ENCODE measurements around the gene ZNF101. TPM values are rescaled to one million over a fixed set of nuclear protein-coding genes. Genes with fewer than 3 reads are reported as not detected.

Gene ZNF101
- total and polyA plus RNA-seq, 2 donors (not counting 1 experiment from before 2014, with no cell fraction given) = 4.4 to 5.4 TPM

GRCh38 chr19:19630426-19630825, 38.2 kb upstream of the ZNF101 start:
- no peak overlapping the region for H2AFZ ChIP-seq (ENCODE audit: low read length)
- no peak for DNase-seq (ENCODE audit: low read depth in 2 of 2)
- peaks cover 12% of the 10 kb centered on the region for H3K36me3 ChIP-seq (ENCODE audit: control insufficient read depth, insufficient read depth, low read length)
- H3K27ac ChIP-seq (ENCODE audit: insufficient read depth, low read length) = no peak overlapping the region
- TF ChIP-seq EZH2 (IDR thresholded peaks at IDR 0.05; ENCODE audit: low read length, missing control alignments) (no peak), CTCF (conservative IDR thresholded peaks at IDR 0.05 in 1 of 2, IDR thresholded peaks at IDR 0.05 in 1 of 2; ENCODE audit: low read depth in 1 of 2, low read length in 2 of 2) (no peak)
- no peaks in the 10 kb centered on the region for H3K4me1 ChIP-seq (ENCODE audit: control insufficient read depth, extremely low read depth, insufficient read depth, low read length)
- no peaks in the 10 kb centered on the region for H3K9me3 ChIP-seq (ENCODE audit: control insufficient read depth, insufficient read depth, low read depth, low read length)
- no peak overlapping the region for H3K9ac ChIP-seq (ENCODE audit: insufficient read depth, low read length)
- no peaks in the 10 kb centered on the region for H3K27me3 ChIP-seq (ENCODE audit: control insufficient read depth, insufficient read depth, low read length)
- no peaks in the 10 kb centered on the region for H4K20me1 ChIP-seq (ENCODE audit: control insufficient read depth, extremely low read depth, insufficient read depth, low read length)
- no peak overlapping the region for H3K4me2 ChIP-seq (ENCODE audit: extremely low read depth, insufficient read depth, low read length)
- H3K4me3 ChIP-seq (replicated peaks in 1 of 4; ENCODE audit: control extremely low read depth in 1 of 4, insufficient read depth in 1 of 4, low read depth in 3 of 4, low read length in 4 of 4) = no peak overlapping the region
- no peaks in the 10 kb centered on the region for H3K79me2 ChIP-seq (ENCODE audit: control insufficient read depth, insufficient read depth, low read length)

GRCh38 chr19:19631346-19631745, 37.3 kb upstream of the ZNF101 start:
- H3K4me3 ChIP-seq (replicated peaks in 1 of 4; ENCODE audit: control extremely low read depth in 1 of 4, insufficient read depth in 1 of 4, low read depth in 3 of 4, low read length in 4 of 4) = no peak overlapping the region
- H3K9ac ChIP-seq (ENCODE audit: insufficient read depth, low read length) = no peak overlapping the region
- no peaks in the 10 kb centered on the region for H3K27me3 ChIP-seq (ENCODE audit: control insufficient read depth, insufficient read depth, low read length)
- no peak for DNase-seq (ENCODE audit: low read depth in 2 of 2)
- no peaks in the 10 kb centered on the region for H3K79me2 ChIP-seq (ENCODE audit: control insufficient read depth, insufficient read depth, low read length)
- H2AFZ ChIP-seq (ENCODE audit: low read length) = no peak overlapping the region
- no peaks in the 10 kb centered on the region for H4K20me1 ChIP-seq (ENCODE audit: control insufficient read depth, extremely low read depth, insufficient read depth, low read length)
- TF ChIP-seq CTCF (conservative IDR thresholded peaks at IDR 0.05 in 1 of 2, IDR thresholded peaks at IDR 0.05 in 1 of 2; ENCODE audit: low read depth in 1 of 2, low read length in 2 of 2) (no peak), EZH2 (IDR thresholded peaks at IDR 0.05; ENCODE audit: low read length, missing control alignments) (no peak)
- no peaks in the 10 kb centered on the region for H3K9me3 ChIP-seq (ENCODE audit: control insufficient read depth, insufficient read depth, low read depth, low read length)
- no peaks in the 10 kb centered on the region for H3K4me1 ChIP-seq (ENCODE audit: control insufficient read depth, extremely low read depth, insufficient read depth, low read length)
- H3K27ac ChIP-seq (ENCODE audit: insufficient read depth, low read length) = no peak overlapping the region
- H3K36me3 ChIP-seq (ENCODE audit: control insufficient read depth, insufficient read depth, low read length) = peaks cover 14% of the 10 kb centered on the region
- H3K4me2 ChIP-seq (ENCODE audit: extremely low read depth, insufficient read depth, low read length) = no peak overlapping the region

GRCh38 chr19:19632661-19633060, 36.0 kb upstream of the ZNF101 start:
- Histone ChIP-seq H3K9me3 (ENCODE audit: control insufficient read depth, insufficient read depth, low read depth, low read length) (no peaks in the 10 kb centered on the region), H3K27me3 (ENCODE audit: control insufficient read depth, insufficient read depth, low read length) (no peaks in the 10 kb centered on the region), H3K9ac (ENCODE audit: insufficient read depth, low read length) (no peak overlapping the region), H3K4me2 (ENCODE audit: extremely low read depth, insufficient read depth, low read length) (no peak overlapping the region), H4K20me1 (ENCODE audit: control insufficient read depth, extremely low read depth, insufficient read depth, low read length) (no peaks in the 10 kb centered on the region), H2AFZ (ENCODE audit: low read length) (no peak overlapping the region), H3K4me1 (ENCODE audit: control insufficient read depth, extremely low read depth, insufficient read depth, low read length) (no peaks in the 10 kb centered on the region), H3K27ac (ENCODE audit: insufficient read depth, low read length) (no peak overlapping the region), H3K4me3 (replicated peaks in 1 of 4; ENCODE audit: control extremely low read depth in 1 of 4, insufficient read depth in 1 of 4, low read depth in 3 of 4, low read length in 4 of 4) (no peak overlapping the region), H3K79me2 (ENCODE audit: control insufficient read depth, insufficient read depth, low read length) (no peaks in the 10 kb centered on the region), H3K36me3 (ENCODE audit: control insufficient read depth, insufficient read depth, low read length) (peaks cover 14% of the 10 kb centered on the region)
- DNase-seq (ENCODE audit: low read depth in 2 of 2) = no peak
- TF ChIP-seq EZH2 (IDR thresholded peaks at IDR 0.05; ENCODE audit: low read length, missing control alignments) (no peak), CTCF (conservative IDR thresholded peaks at IDR 0.05 in 1 of 2, IDR thresholded peaks at IDR 0.05 in 1 of 2; ENCODE audit: low read depth in 1 of 2, low read length in 2 of 2) (no peak)

All from fibroblast of lung (primary cell).